HepG2 (cell line): Measurements from ENCODE around the gene RNASE11. TPM values are rescaled to one million over a fixed set of nuclear protein-coding genes. Genes with fewer than 3 reads are reported as not detected.
A peak's percentile ranks its signal among the peaks of the same experiment; 100 is the strongest.

Experiments used
- DRAP1 ChIP-seq: IDR thresholded peaks from 2 replicates; pipeline ENCODE4 v1.6.1; 2016; ENCODE audit warnings: missing genetic modification reagents, missing compliant biosample characterization
- EEA1 ChIP-seq: sonication (generic); formaldehyde crosslinking; IDR thresholded peaks from 2 replicates; pipeline ENCODE4 v1.5.1; 2020; ENCODE audit warnings: mild to moderate bottlenecking, missing genetic modification reagents, borderline replicate concordance
- ELF1 ChIP-seq: sonication (generic); formaldehyde crosslinking; IDR thresholded peaks from 2 replicates; pipeline ENCODE4 v1.4.0; 2020; ENCODE audit warnings: missing genetic modification reagents
- FUBP1 ChIP-seq: sonication (generic); formaldehyde crosslinking; IDR thresholded peaks from 2 replicates; pipeline ENCODE4 v1.5.1; 2020; ENCODE audit warnings: missing genetic modification reagents, mild to moderate bottlenecking, borderline replicate concordance
- KAT7 ChIP-seq: IDR thresholded peaks from 2 replicates; pipeline ENCODE4 v1.6.1; 2018; ENCODE audit warnings: borderline replicate concordance, missing compliant biosample characterization
- KDM2A ChIP-seq: sonication (generic); formaldehyde crosslinking; IDR thresholded peaks from 2 replicates; pipeline ENCODE4 v1.4.0; 2020; ENCODE audit warnings: low read depth, missing genetic modification reagents, borderline replicate concordance
- NCOA5 ChIP-seq: sonication (generic); formaldehyde crosslinking; IDR thresholded peaks from 2 replicates; pipeline ENCODE4 v1.4.0; 2020; ENCODE audit warnings: missing genetic modification reagents
- PAF1 ChIP-seq: IDR thresholded peaks from 2 replicates; pipeline ENCODE4 v1.6.1; 2016; ENCODE audit warnings: missing genetic modification reagents, missing compliant biosample characterization
- PATZ1 ChIP-seq: sonication (generic); formaldehyde crosslinking; IDR thresholded peaks from 2 replicates; pipeline ENCODE4 v1.4.0; 2020; ENCODE audit warnings: missing genetic modification reagents
- PCBP2 ChIP-seq: fragments of 200-400 bp; formaldehyde crosslinking; optimal IDR thresholded peaks from 2 replicates; pipeline ENCODE3; 2018; ENCODE audit warnings: low read length, low read depth; ENCODE audit not compliant: poor library complexity, severe bottlenecking
- SMAD1 ChIP-seq: sonication (generic); formaldehyde crosslinking; IDR thresholded peaks from 2 replicates; pipeline ENCODE4 v1.4.0; 2020; ENCODE audit warnings: missing genetic modification reagents, low read depth, mild to moderate bottlenecking, borderline replicate concordance
- TARDBP ChIP-seq: sonication (generic); formaldehyde crosslinking; IDR thresholded peaks from 2 replicates; pipeline ENCODE4 v1.8.0; 2022; ENCODE audit warnings: mild to moderate bottlenecking, missing genetic modification reagents
- TRIM22 ChIP-seq: fragments of 450-650 bp; IDR thresholded peaks from 2 replicates; pipeline ENCODE4 v1.6.1; 2017
- ZFX ChIP-seq: sonication (generic); formaldehyde crosslinking; IDR thresholded peaks from 2 replicates; pipeline ENCODE4 v1.4.0; 2020; ENCODE audit warnings: mild to moderate bottlenecking, low read depth, missing genetic modification reagents, moderate library complexity
- ZNF274 ChIP-seq: sonication (generic); formaldehyde crosslinking; IDR thresholded peaks from 2 replicates; pipeline ENCODE4 v1.5.1; 2020; ENCODE audit warnings: mild to moderate bottlenecking, missing genetic modification reagents
- ZNF296 ChIP-seq: sonication (generic); formaldehyde crosslinking; conservative IDR thresholded peaks from 2 replicates; pipeline ENCODE4 v1.5.0; 2020; ENCODE audit warnings: mild to moderate bottlenecking, missing genetic modification reagents
- ZNF30 ChIP-seq: sonication (generic); formaldehyde crosslinking; IDR thresholded peaks from 2 replicates; pipeline ENCODE4 v1.5.0; 2020; ENCODE audit warnings: mild to moderate bottlenecking, missing genetic modification reagents
- ZNF33A ChIP-seq: sonication (generic); formaldehyde crosslinking; IDR thresholded peaks from 2 replicates; pipeline ENCODE4 v1.5.1; 2020; ENCODE audit warnings: missing genetic modification reagents, mild to moderate bottlenecking, moderate library complexity, borderline replicate concordance
- ZNF639 ChIP-seq: conservative IDR thresholded peaks from 2 replicates; pipeline ENCODE4 v1.6.1; 2018; ENCODE audit warnings: missing genetic modification reagents
- ZNF740 ChIP-seq: sonication (generic); formaldehyde crosslinking; IDR thresholded peaks from 2 replicates; pipeline ENCODE4 v1.4.0; 2020; ENCODE audit warnings: missing genetic modification reagents
- ZSCAN25 ChIP-seq: sonication (generic); formaldehyde crosslinking; IDR thresholded peaks from 2 replicates; pipeline ENCODE4 v1.8.0; 2022; ENCODE audit warnings: mild to moderate bottlenecking, missing genetic modification reagents
- polyA plus RNA-seq, 8 experiments: library from polyadenylated mRNA; depleted of rRNA in 3 of 8; stranded (reverse) in 7 of 8; unstranded in 1 of 8; fragments of >200 nt; fragmentation: Illumina TruSeq in 4 of 8; extraction: Trizol in 4 of 8; gene quantifications; 2 replicates each; pipeline versions ENCODE4 v1.2.1 to v1.2.3, GENCODE V29; 2011 to 2016; ENCODE audit warnings: low read depth in 4 of 8, missing spikeins in 1 of 8, mixed read lengths in 1 of 8; ENCODE audit not compliant: insufficient read depth in 1 of 8
- total RNA-seq, 5 experiments: library from RNA; depleted of rRNA; stranded (reverse); fragments of >200 nt; fragmentation: Illumina TruSeq; extraction: Trizol; gene quantifications; 2 replicates each; pipeline ENCODE4 v1.2.3, GENCODE V29; 2016; ENCODE audit warnings: low read depth in 1 of 5

The RNASE11 gene
- total and polyA plus RNA-seq, 2 of the 13 experiments (the other 11 are each of a cell fraction or from before 2014, with no cell fraction given) = not detected

GRCh38 chr14:20632831-20633691 lies 45.3 kb upstream of the RNASE11 start (continued):
- TF ChIP-seq KAT7 = no peak
- peak; percentile 82 for TF ChIP-seq TARDBP (CRISPR knock-in tag)
- no peak for TF ChIP-seq ZNF639 (CRISPR knock-in tag)
- peak; percentile 39; the same call in 1 of the 2 replicates for TF ChIP-seq ZNF33A (CRISPR knock-in tag)
- no peak for TF ChIP-seq NCOA5 (CRISPR knock-in tag)
- TF ChIP-seq TRIM22 = no peak
- TF ChIP-seq KDM2A (CRISPR knock-in tag) = no peak
- no peak; the same call in 1 of the 2 replicates for TF ChIP-seq FUBP1
- TF ChIP-seq PATZ1 (CRISPR knock-in tag) = 0 out of 2 replicates have a peak, but pooled peaks have one; percentile 48
- TF ChIP-seq SMAD1 (CRISPR knock-in tag) = no peak; the same call in 1 of the 2 replicates
- peak; percentile 39; the same call in 1 of the 2 replicates for TF ChIP-seq ZFX (CRISPR knock-in tag)
- no peak for TF ChIP-seq PAF1 (CRISPR knock-in tag)
- peak; percentile 4; the same call in 1 of the 2 replicates for TF ChIP-seq ELF1 (CRISPR knock-in tag)
- no peak for TF ChIP-seq PCBP2
- no peak for TF ChIP-seq ZNF296 (CRISPR knock-in tag)
- TF ChIP-seq ZSCAN25 = no peak
- TF ChIP-seq ZNF740 (CRISPR knock-in tag) = no peak
- no peak for TF ChIP-seq EEA1 (CRISPR knock-in tag)
- peak; percentile 81 for TF ChIP-seq DRAP1
- no peak for TF ChIP-seq ZNF30 (CRISPR knock-in tag)
- 0 out of 2 replicates have a peak, but pooled peaks have one; percentile 8 for TF ChIP-seq ZNF274 (CRISPR knock-in tag)
